Stimulated activated CD8-positive, alpha-beta memory T cell treated with anti-CD3 and anti-CD28 coated beads, Interleukin-2, amount 100 ng/mL, for 48 hours (primary cell): Measurements from ENCODE around the gene MRC2.

Source experiments
- DNase-seq, 2 donors: peaks; one replicate each; pipeline ENCODE4 v3.0.0-alpha.2; 2020; ENCODE audit warnings: low read depth in 2 of 2

The MRC2 gene

GRCh38 chr17:62661337-62661736 is 33.9 kb downstream of the MRC2 start:
- no peak for DNase-seq

GRCh38 chr17:62662855-62663254 is 35.4 kb downstream of the MRC2 start:
- DNase-seq: no peak

- no peak for DNase-seq
Observed at GRCh38 chr17:62663304-62663703, 35.8 kb downstream of the MRC2 start.

GRCh38 chr17:62664336-62665120 is 37.1 kb downstream of the MRC2 start:
- no peak for DNase-seq

GRCh38 chr17:62665599-62665998 is 38.1 kb downstream of the MRC2 start:
- no peak for DNase-seq

- DNase-seq: no peak
Observed at GRCh38 chr17:62666061-62666800, 38.8 kb downstream of the MRC2 start.

GRCh38 chr17:62666801-62667591 is 39.5 kb downstream of the MRC2 start:
- no peak for DNase-seq

GRCh38 chr17:62668091-62668804 is 40.8 kb downstream of the MRC2 start:
- no peak for DNase-seq

GRCh38 chr17:62670202-62670821 is 42.8 kb downstream of the MRC2 start:
- no peak for DNase-seq

GRCh38 chr17:62671553-62671952 is 44.1 kb downstream of the MRC2 start:
- DNase-seq: no peak

- DNase-seq: no peak
Observed at GRCh38 chr17:62672957-62673356, 45.5 kb downstream of the MRC2 start.

GRCh38 chr17:62673614-62674362 is 46.3 kb downstream of the MRC2 start:
- no peak for DNase-seq

- DNase-seq: no peak
Observed at GRCh38 chr17:62674363-62674739, 46.9 kb downstream of the MRC2 start.

- no peak for DNase-seq
Observed at GRCh38 chr17:62674841-62675240, 47.4 kb downstream of the MRC2 start.

- DNase-seq: no peak
Observed at GRCh38 chr17:62675260-62675659, 47.8 kb downstream of the MRC2 start.

GRCh38 chr17:62675701-62676100 is 48.2 kb downstream of the MRC2 start:
- no peak for DNase-seq

GRCh38 chr17:62676231-62676943 is 48.9 kb downstream of the MRC2 start:
- no peak for DNase-seq

GRCh38 chr17:62676952-62677596 is 49.6 kb downstream of the MRC2 start:
- no peak for DNase-seq

- no peak for DNase-seq
Observed at GRCh38 chr17:62678214-62678919, 50.9 kb downstream of the MRC2 start.
